Thoracic aorta (tissue), 2 donors: ENCODE results near the gene CLDN9. TPM values are rescaled to one million over a fixed set of nuclear protein-coding genes. Genes with fewer than 3 reads are reported as not detected.
A peak's percentile ranks its signal among the peaks of the same experiment; 100 is the strongest.

Experiments used
- ATAC-seq: fragments of 150-250 bp; one replicate; pipeline ENCODE4 v1.8.0; 2017; ENCODE audit warnings: low read depth; ENCODE audit not compliant: insufficient number of reproducible peaks, low FRiP score
- DNase-seq: peaks from one replicate; pipeline ENCODE4 v3.0.0-alpha.2; 2020; ENCODE audit warnings: low spot score
- H3K27ac ChIP-seq, 2 donors: fragments of 200-600 bp; sonication (generic); 1 replicate in 1 of 2; 2 replicates in 1 of 2; pipeline ENCODE4 v1.5.1; 2016; ENCODE audit warnings: mild to moderate bottlenecking in 2 of 2, moderate library complexity in 2 of 2
- H3K27me3 ChIP-seq: fragments of 200-600 bp; sonication (generic); replicated peaks from 2 replicates; pipeline ENCODE4 v1.6.0; 2016; ENCODE audit warnings: mild to moderate bottlenecking; ENCODE audit not compliant: insufficient read depth
- H3K36me3 ChIP-seq: fragments of 200-600 bp; sonication (generic); one replicate; pipeline ENCODE4 v1.5.1; 2016
- H3K4me1 ChIP-seq, 2 donors: fragments of 200-600 bp; sonication (generic); 1 replicate in 1 of 2; 2 replicates in 1 of 2; pipeline versions ENCODE4 v1.5.1 to v1.6.0; 2016; ENCODE audit warnings: low read depth in 2 of 2, mild to moderate bottlenecking in 1 of 2; ENCODE audit not compliant: control insufficient read depth in 1 of 2
- H3K4me3 ChIP-seq: fragments of 200-600 bp; sonication (generic); 2 replicates; pipeline ENCODE4 v1.5.1; 2016; ENCODE audit warnings: mild to moderate bottlenecking
- H3K9me3 ChIP-seq: fragments of 200-600 bp; sonication (generic); 2 replicates; pipeline ENCODE4 v1.5.1; 2016
- total RNA-seq, 2 donors: library from RNA; depleted of rRNA; stranded (reverse); fragments of >200 nt; gene quantifications; one replicate each; pipeline versions ENCODE4 v1.1.0 to v1.2.3, GENCODE V29; 2016
- TF ChIP-seq, protein P1 (sequence below): fragments of 200-600 bp; sonication (generic); IDR thresholded peaks from one replicate; pipeline ENCODE4 v1.5.1; 2019; ENCODE audit warnings: antibody characterized with exemption

Gene CLDN9
- total RNA-seq, 2 donors from 2014 or later, result 1.5 TPM; not detected in 1

DNA sequence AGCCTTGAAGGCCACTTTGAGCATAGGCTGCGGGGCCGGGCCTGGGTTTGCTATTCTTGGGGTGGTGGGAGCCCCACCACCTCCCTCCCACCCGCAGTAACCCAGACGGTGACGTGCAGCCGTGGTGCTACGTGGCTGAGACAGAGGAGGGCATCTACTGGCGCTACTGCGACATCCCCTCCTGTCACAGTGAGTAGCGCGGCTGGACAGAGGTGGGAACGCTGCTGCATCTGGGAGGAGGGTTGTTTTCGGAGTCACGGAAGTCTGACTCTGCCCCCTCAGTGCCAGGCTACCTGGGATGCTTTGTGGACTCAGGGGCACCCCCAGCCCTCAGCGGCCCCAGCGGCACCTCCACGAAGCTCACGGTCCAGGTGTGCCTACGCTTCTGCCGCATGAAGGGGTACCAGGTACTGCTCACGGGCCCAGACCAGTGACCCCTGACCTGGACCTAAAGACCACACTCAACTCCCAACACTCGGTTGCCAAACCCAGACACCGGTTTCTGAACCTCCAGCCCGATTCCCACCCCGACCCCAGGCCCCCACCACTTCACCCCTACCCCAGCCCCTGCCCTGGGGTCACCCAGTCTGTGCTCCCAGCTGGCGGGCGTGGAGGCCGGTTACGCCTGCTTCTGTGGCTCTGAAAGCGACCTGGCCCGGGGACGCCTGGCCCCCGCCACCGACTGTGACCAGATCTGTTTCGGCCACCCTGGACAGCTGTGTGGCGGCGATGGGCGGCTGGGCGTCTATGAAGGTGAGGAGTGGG is 46.5 kb upstream of the CLDN9 start:
- Histone ChIP-seq H3K27ac (no peak overlapping the region), H3K27me3 (peaks cover 36% of the 10 kb centered on the region), H3K4me3 (no peak overlapping the region), H3K4me1 (peaks cover 31 to 54% of the 10 kb centered on the region in 2 donors), H3K36me3 (no peaks in the 10 kb centered on the region), H3K9me3 (no peaks in the 10 kb centered on the region)
- ATAC-seq (no peak), DNase-seq (no peak)
- TF ChIP-seq, protein P1, sequence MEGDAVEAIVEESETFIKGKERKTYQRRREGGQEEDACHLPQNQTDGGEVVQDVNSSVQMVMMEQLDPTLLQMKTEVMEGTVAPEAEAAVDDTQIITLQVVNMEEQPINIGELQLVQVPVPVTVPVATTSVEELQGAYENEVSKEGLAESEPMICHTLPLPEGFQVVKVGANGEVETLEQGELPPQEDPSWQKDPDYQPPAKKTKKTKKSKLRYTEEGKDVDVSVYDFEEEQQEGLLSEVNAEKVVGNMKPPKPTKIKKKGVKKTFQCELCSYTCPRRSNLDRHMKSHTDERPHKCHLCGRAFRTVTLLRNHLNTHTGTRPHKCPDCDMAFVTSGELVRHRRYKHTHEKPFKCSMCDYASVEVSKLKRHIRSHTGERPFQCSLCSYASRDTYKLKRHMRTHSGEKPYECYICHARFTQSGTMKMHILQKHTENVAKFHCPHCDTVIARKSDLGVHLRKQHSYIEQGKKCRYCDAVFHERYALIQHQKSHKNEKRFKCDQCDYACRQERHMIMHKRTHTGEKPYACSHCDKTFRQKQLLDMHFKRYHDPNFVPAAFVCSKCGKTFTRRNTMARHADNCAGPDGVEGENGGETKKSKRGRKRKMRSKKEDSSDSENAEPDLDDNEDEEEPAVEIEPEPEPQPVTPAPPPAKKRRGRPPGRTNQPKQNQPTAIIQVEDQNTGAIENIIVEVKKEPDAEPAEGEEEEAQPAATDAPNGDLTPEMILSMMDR, result no peak

DNA sequence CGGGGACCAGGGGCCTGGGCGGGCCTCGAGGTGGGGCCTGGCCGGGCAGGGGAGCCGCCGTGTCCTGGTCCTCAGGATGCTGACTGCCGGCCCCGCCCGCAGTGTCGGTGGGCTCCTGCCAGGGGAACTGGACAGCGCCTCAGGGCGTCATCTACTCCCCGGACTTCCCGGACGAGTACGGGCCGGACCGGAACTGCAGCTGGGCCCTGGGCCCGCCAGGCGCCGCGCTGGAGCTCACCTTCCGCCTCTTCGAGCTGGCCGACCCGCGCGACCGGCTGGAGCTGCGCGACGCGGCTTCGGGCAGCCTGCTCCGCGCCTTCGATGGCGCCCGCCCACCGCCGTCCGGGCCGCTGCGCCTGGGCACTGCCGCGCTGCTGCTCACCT is 45.9 kb upstream of the CLDN9 start:
- Histone ChIP-seq H3K9me3 (no peaks in the 10 kb centered on the region), H3K27me3 (peaks cover 36% of the 10 kb centered on the region), H3K4me3 (peak overlapping the region; percentile 43), H3K27ac (no peak overlapping the region), H3K4me1 (peaks cover 31 to 54% of the 10 kb centered on the region in 2 donors), H3K36me3 (no peaks in the 10 kb centered on the region)
- TF ChIP-seq, protein P1, result no peak
- DNase-seq (no peak), ATAC-seq (no peak)

DNA sequence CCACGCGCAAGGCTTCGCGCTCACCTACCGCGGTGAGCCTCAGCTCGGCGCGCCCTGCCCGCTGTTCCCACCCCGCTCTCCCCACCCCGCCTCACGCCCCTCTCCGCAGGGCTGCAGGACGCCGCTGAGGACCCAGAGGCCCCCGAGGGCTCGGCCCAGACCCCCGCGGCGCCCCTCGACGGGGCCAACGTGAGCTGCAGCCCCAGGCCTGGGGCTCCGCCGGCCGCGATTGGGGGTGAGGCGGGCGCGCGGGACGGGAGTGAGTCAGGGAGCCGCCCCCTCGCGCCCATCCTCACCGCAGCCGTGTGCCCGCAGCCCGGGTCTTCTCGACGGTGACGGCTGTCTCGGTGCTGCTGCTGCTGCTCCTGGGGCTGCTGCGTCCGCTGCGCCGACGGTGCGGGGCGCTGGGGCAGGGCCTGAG is 45.5 kb upstream of the CLDN9 start:
- H3K36me3 ChIP-seq, result no peaks in the 10 kb centered on the region
- no peaks in the 10 kb centered on the region for H3K9me3 ChIP-seq
- ATAC-seq (no peak), DNase-seq (no peak)
- H3K4me1 ChIP-seq, result peaks cover 31 to 54% of the 10 kb centered on the region in 2 donors
- peaks cover 33% of the 10 kb centered on the region for H3K27me3 ChIP-seq
- TF ChIP-seq, protein P1, result no peak
- H3K27ac ChIP-seq, result no peak overlapping the region
- peak overlapping the region; percentile 43 for H3K4me3 ChIP-seq

DNA sequence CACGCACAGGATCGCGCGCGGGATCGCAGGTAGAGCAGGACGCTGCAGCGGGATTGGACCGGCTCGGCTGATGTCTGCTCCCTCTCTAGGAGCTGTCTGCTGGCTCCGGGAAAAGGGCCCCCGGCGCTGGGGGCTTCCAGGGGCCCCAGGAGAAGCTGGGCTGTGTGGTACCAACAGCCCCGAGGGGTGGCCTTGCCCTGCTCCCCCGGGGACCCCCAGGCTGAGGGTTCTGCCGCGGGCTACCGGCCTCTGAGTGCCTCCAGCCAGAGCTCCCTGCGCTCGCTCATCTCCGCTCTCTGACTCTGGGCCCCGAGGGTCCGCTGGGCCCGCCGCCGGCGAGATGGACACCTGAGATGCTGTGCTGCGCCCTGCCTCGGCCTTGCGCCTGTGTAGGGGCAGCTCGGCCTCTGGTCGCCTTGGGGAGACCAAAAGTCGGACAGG is 45.0 kb upstream of the CLDN9 start:
- Histone ChIP-seq H3K27ac (no peak overlapping the region), H3K9me3 (no peaks in the 10 kb centered on the region), H3K4me1 (peaks cover 31 to 54% of the 10 kb centered on the region in 2 donors), H3K27me3 (peaks cover 28% of the 10 kb centered on the region), H3K36me3 (no peaks in the 10 kb centered on the region), H3K4me3 (no peak overlapping the region)
- DNase-seq, result no peak
- no peak for ATAC-seq
- TF ChIP-seq, protein P1, result no peak

DNA sequence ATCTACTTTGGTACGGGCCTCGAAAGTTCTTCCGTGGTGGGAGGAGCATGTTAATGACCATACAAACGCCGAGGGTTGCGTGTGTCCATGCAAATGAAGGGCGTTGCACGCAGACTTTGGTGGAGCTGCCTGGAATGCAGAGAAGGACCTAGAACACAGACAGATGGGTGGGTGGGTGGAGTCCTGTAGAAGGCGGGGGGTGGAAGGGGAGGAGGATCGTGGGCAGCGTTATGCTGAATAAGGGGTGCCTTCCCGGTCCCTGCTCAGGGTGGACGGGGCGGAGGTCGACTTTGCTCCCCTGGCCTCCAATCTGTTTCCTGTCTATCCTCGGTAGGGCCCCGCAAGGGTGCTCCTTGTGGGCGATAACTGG is 44.4 kb upstream of the CLDN9 start:
- DNase-seq, result no peak
- H3K4me3 ChIP-seq, result peak overlapping the region; percentile 83

More for the DNA sequence above, 44.4 kb upstream of the CLDN9 start:
- no peak for ATAC-seq
- Histone ChIP-seq H3K4me1 (peaks cover 28 to 48% of the 10 kb centered on the region in 2 donors), H3K27ac (no peak overlapping the region), H3K36me3 (no peaks in the 10 kb centered on the region), H3K27me3 (peaks cover 22% of the 10 kb centered on the region), H3K9me3 (no peaks in the 10 kb centered on the region)
- TF ChIP-seq, protein P1, result no peak
